Endothelial cell of umbilical vein (primary cell): Measurements from ENCODE around the gene KCNK15. TPM values are rescaled to one million over a fixed set of nuclear protein-coding genes. Genes with fewer than 3 reads are reported as not detected.

Source experiments
- BruUV-seq: library from RNA; stranded (reverse); fragments of 400-500 nt; replicated peaks from 2 replicates; lab custom pipeline; 2021; lab: Mats Ljungman, UMichigan
- CTCF ChIA-PET: fragments of 300-600, 350-600 bp; sonication (Branson Sonifier 250); formaldehyde crosslinking; loops from one replicate; lab custom pipeline; 2021; ENCODE audit warnings: antibody characterized with exemption, inconsistent platforms; lab: Charles Lee
- POLR2A ChIA-PET: fragments of 300-600, 350-600 bp; sonication (Branson Sonifier 250); formaldehyde crosslinking; loops from one replicate; lab custom pipeline; 2021; ENCODE audit warnings: antibody characterized with exemption, inconsistent platforms; lab: Charles Lee
- DNase-seq: peaks from one replicate; pipeline ENCODE4 v3.0.0-alpha.2; 2011; ENCODE audit warnings: low read depth, low spot score
- FAIRE-seq: peaks from 2 replicates; lab custom pipeline; 2011; peaks lifted over from hg19 to GRCh38; lab: Jason Lieb, UNC
- H2AFZ ChIP-seq: 2 replicates; pipeline ENCODE4 v1.6.0; 2012; ENCODE audit warnings: low read depth, low read length, control low read depth, inconsistent platforms
- H3K27ac ChIP-seq: 2 replicates; pipeline ENCODE4 v1.5.1; 2011; ENCODE audit warnings: low read depth, mild to moderate bottlenecking, control low read depth, low read length, moderate library complexity; ENCODE audit not compliant: insufficient read depth
- H3K27me3 ChIP-seq, 2 experiments: 2 replicates each; pipeline versions ENCODE4 v1.6.0 to v1.6.1; 2011; ENCODE audit warnings: low read length in 2 of 2, mixed read lengths in 1 of 2; ENCODE audit not compliant: control insufficient read depth in 2 of 2, insufficient read depth in 2 of 2
- H3K36me3 ChIP-seq, 2 experiments: 2 replicates in 1 of 2; 3 replicates in 1 of 2; pipeline ENCODE4 v1.5.1; 2011; ENCODE audit warnings: low read length in 2 of 2, mild to moderate bottlenecking in 1 of 2, moderate library complexity in 1 of 2; ENCODE audit not compliant: control insufficient read depth in 2 of 2, insufficient read depth in 2 of 2; ENCODE audit errors: extremely low read depth in 1 of 2
- H3K4me1 ChIP-seq: 3 replicates; pipeline ENCODE4 v1.5.1; 2011; ENCODE audit warnings: mild to moderate bottlenecking, low read length; ENCODE audit not compliant: control insufficient read depth, insufficient read depth; ENCODE audit errors: extremely low read depth
- H3K4me2 ChIP-seq: 2 replicates; pipeline ENCODE4 v1.6.1; 2011; ENCODE audit warnings: low read length, control low read depth, mixed read lengths; ENCODE audit not compliant: insufficient read depth
- H3K4me3 ChIP-seq, 3 experiments: fragments of 200-600 bp in 1 of 3; sonication (generic), shearing (Covaris generic) in 1 of 3; replicated peaks in 1 of 3; 2 replicates each; pipeline ENCODE4 v1.5.1; 2011 to 2016; ENCODE audit warnings: control low read depth in 3 of 3, low read length in 3 of 3, mild to moderate bottlenecking in 2 of 3, inconsistent platforms in 1 of 3, low read depth in 1 of 3, moderate library complexity in 1 of 3; ENCODE audit not compliant: insufficient read depth in 1 of 3
- H3K79me2 ChIP-seq: 2 replicates; pipeline ENCODE4 v1.6.0; 2012; ENCODE audit warnings: low read length, inconsistent platforms; ENCODE audit not compliant: control insufficient read depth, insufficient read depth
- H3K9ac ChIP-seq: replicated peaks from 2 replicates; pipeline ENCODE3; 2011; ENCODE audit warnings: low read length, control low read depth; ENCODE audit not compliant: insufficient read depth; ENCODE audit errors: extremely low read depth
- H3K9me1 ChIP-seq: replicated peaks from 3 replicates; pipeline ENCODE4 v1.6.0; 2011; ENCODE audit warnings: mild to moderate bottlenecking, low read length; ENCODE audit not compliant: control insufficient read depth, insufficient read depth; ENCODE audit errors: extremely low read depth
- H3K9me3 ChIP-seq: replicated peaks from 2 replicates; pipeline ENCODE4 v1.5.1; 2012; ENCODE audit warnings: low read length, inconsistent platforms; ENCODE audit not compliant: control insufficient read depth, insufficient read depth
- H4K20me1 ChIP-seq: replicated peaks from 2 replicates; pipeline ENCODE3; 2011; ENCODE audit warnings: mild to moderate bottlenecking, low read length; ENCODE audit not compliant: control insufficient read depth, insufficient read depth; ENCODE audit errors: extremely low read depth
- CTCF ChIP-seq, 2 donors: IDR thresholded peaks; 1 replicate in 1 of 2; 2 replicates in 1 of 2; pipeline ENCODE4 v1.5.1; 2011; ENCODE audit warnings: low read length in 2 of 2, mild to moderate bottlenecking in 2 of 2, moderate library complexity in 2 of 2, control low read depth in 1 of 2, inconsistent platforms in 1 of 2, low read depth in 1 of 2; ENCODE audit not compliant: insufficient read depth in 1 of 2; ENCODE audit errors: extremely low read depth in 1 of 2
- EZH2 ChIP-seq: IDR thresholded peaks from 2 replicates; pipeline ENCODE4 v1.6.1; 2012; ENCODE audit warnings: borderline replicate concordance, low read depth, mild to moderate bottlenecking, moderate library complexity, low read length, inconsistent platforms; ENCODE audit not compliant: severe bottlenecking
- FOS ChIP-seq: IDR thresholded peaks from 2 replicates; pipeline ENCODE4 v1.6.1; 2011; ENCODE audit warnings: mild to moderate bottlenecking, low read length, moderate library complexity, borderline replicate concordance; ENCODE audit not compliant: insufficient read depth
- GATA2 ChIP-seq: IDR thresholded peaks from 2 replicates; pipeline ENCODE4 v1.7.0; 2011; ENCODE audit warnings: low read depth, mild to moderate bottlenecking, moderate library complexity, mixed read lengths, low read length; ENCODE audit not compliant: insufficient read length, insufficient read depth
- JUN ChIP-seq: IDR thresholded peaks from 2 replicates; pipeline ENCODE4 v1.6.1; 2011; ENCODE audit warnings: borderline replicate concordance, low read depth; ENCODE audit not compliant: insufficient read length, insufficient read depth
- MAX ChIP-seq: IDR thresholded peaks from 2 replicates; pipeline ENCODE4 v1.6.1; 2011; ENCODE audit not compliant: insufficient read depth, insufficient read length
- MYC ChIP-seq: IDR thresholded peaks from one replicate; pipeline ENCODE4 v1.6.1; 2011; ENCODE audit warnings: mild to moderate bottlenecking, low read depth, low read length
- POLR2A ChIP-seq: IDR thresholded peaks from 2 replicates; pipeline ENCODE4 v1.6.1; 2012; ENCODE audit warnings: low read depth, mild to moderate bottlenecking, control low read depth, low read length
- POLR2AphosphoS5 ChIP-seq: IDR thresholded peaks from 2 replicates; pipeline ENCODE4 v1.6.1; 2012; ENCODE audit warnings: low read depth, mild to moderate bottlenecking, control low read depth, low read length, moderate library complexity; ENCODE audit not compliant: insufficient read depth
- dilution Hi-C: fragments of 300-500 bp; cut with MboI; formaldehyde crosslinking; loops from one replicate; pipeline ENCODE4 v1.15.0; 2019; ENCODE audit warnings: low sequenced_read_pairs; ENCODE audit not compliant: extremely low pct_ligation_motif_present
- intact Hi-C: fragments of 100-400 bp; cut with micrococcal nuclease; formaldehyde crosslinking; loops from one replicate; pipeline ENCODE4 v1.10.0; 2022
- polyA plus RNA-seq, 4 experiments: library from polyadenylated mRNA; depleted of rRNA in 3 of 4; stranded (reverse) in 3 of 4; unstranded in 1 of 4; fragments of >200 nt; gene quantifications; 2 replicates each; pipeline versions ENCODE4 v1.2.1 to v1.2.3, GENCODE V29; 2011 to 2012; ENCODE audit warnings: missing spikeins in 1 of 4
- total RNA-seq: library from RNA; stranded (reverse); gene quantifications from 2 replicates; pipeline ENCODE4 v1.2.3, GENCODE V29; 2021

The KCNK15 gene
- total and polyA plus RNA-seq, 2 donors (not counting 3 experiments of a cell fraction or from before 2014, with no cell fraction given), result 0.06 TPM; not detected in 1

- Histone ChIP-seq H3K4me3 (no peak overlapping the region), H3K9me1 (no peaks in the 10 kb centered on the region), H3K9ac (peak overlapping the region; percentile 38), H3K4me2 (no peak overlapping the region), H4K20me1 (no peaks in the 10 kb centered on the region), H2AFZ (peak overlapping the region; percentile 52), H3K27me3 (no peaks in the 10 kb centered on the region), H3K27ac (peak overlapping the region; percentile 79), H3K9me3 (no peaks in the 10 kb centered on the region), H3K4me1 (peaks cover 12% of the 10 kb centered on the region), H3K36me3 (no peaks in the 10 kb centered on the region), H3K79me2 (no peaks in the 10 kb centered on the region)
- ChIA-PET POLR2A (no interaction called here), CTCF (interaction anchor here (0.9 to 7.5 kb wide), 7 partner anchors 15 to 155 kb away, joined by 3 to 310 read pairs (median 6); partner anchors contain the start of gene CCN5)
- peak; percentile 75 for FAIRE-seq
- TF ChIP-seq POLR2AphosphoS5, result peak; percentile 19
- no peak for TF ChIP-seq GATA2
- TF ChIP-seq FOS, result peak; percentile 44
- TF ChIP-seq JUN, result peak; percentile 41
- BruUV-seq, result no TSS peak
- dilution Hi-C loops, result no loop called here
- DNase-seq, result peak; percentile 88
- intact Hi-C loops, result loop anchor here (1.0 to 10.0 kb wide), 4 partner anchors 37 to 343 kb away; partner anchors contain the start of gene TTPAL
Observed at GRCh38 chr20:44730441-44730840, 15.2 kb upstream of the KCNK15 start.

GRCh38 chr20:44731657-44732056 lies 14.0 kb upstream of the KCNK15 start:
- Histone ChIP-seq H3K4me2 (no peak overlapping the region), H3K4me1 (peaks cover 12% of the 10 kb centered on the region), H3K36me3 (no peaks in the 10 kb centered on the region), H3K4me3 (no peak overlapping the region), H3K9me1 (no peaks in the 10 kb centered on the region), H2AFZ (no peak overlapping the region), H3K79me2 (no peaks in the 10 kb centered on the region), H3K9me3 (no peaks in the 10 kb centered on the region), H4K20me1 (no peaks in the 10 kb centered on the region), H3K27me3 (no peaks in the 10 kb centered on the region), H3K9ac (no peak overlapping the region), H3K27ac (no peak overlapping the region)
- TF ChIP-seq JUN, result no peak
- TF ChIP-seq MYC, result no peak
- no peak for TF ChIP-seq MAX
- TF ChIP-seq EZH2, result no peak
- TF ChIP-seq POLR2AphosphoS5, result no peak
- no peak for TF ChIP-seq CTCF (IDR thresholded peaks at IDR 0.05; ENCODE audit: extremely low read depth in 1 of 2, insufficient read depth in 1 of 2, low read depth in 1 of 2, low read length in 2 of 2)
- TF ChIP-seq GATA2, result no peak
- no peak for TF ChIP-seq POLR2A
- TF ChIP-seq FOS, result no peak
- DNase-seq (no peak), FAIRE-seq (no peak)
- intact Hi-C loops, result loop anchor here (5.0 to 10.0 kb wide), 3 partner anchors 197 to 344 kb away; partner anchors contain the start of gene TTPAL
- dilution Hi-C loops, result no loop called here
- POLR2A ChIA-PET, result no interaction called here
- CTCF ChIA-PET, result interaction anchor here (1.1 to 7.5 kb wide), 12 partner anchors 9 to 347 kb away, joined by 3 to 310 read pairs (median 8); partner anchors contain the start of gene CCN5
- no TSS peak for BruUV-seq
